ENCODE measurements around the gene PLXDC2. TPM values are rescaled to one million over a fixed set of nuclear protein-coding genes. Genes with fewer than 3 reads are reported as not detected.

Gene PLXDC2
- total RNA-seq, 1 experiment from 2014 or later: not detected

- no peaks in the 10 kb centered on the region for H4K20me1 ChIP-seq (ENCODE audit: low read length)
- H2AFZ ChIP-seq (ENCODE audit: low read length): no peak overlapping the region
- DNase-seq (no peak), ATAC-seq (no peak)
- no peaks in the 10 kb centered on the region for H3K9me2 ChIP-seq (replicated peaks; ENCODE audit: low read length)
- intact Hi-C loops (cut with micrococcal nuclease): no loop called here
- H3K79me2 ChIP-seq (ENCODE audit: low read length): no peaks in the 10 kb centered on the region
- no peak overlapping the region for H3K4me2 ChIP-seq (ENCODE audit: low read length)
- peaks cover 16% of the 10 kb centered on the region for H3K27me3 ChIP-seq (ENCODE audit: low read length)
- no peaks in the 10 kb centered on the region for H3K4me1 ChIP-seq (ENCODE audit: insufficient read depth, low read length)
- BruUV-seq (replicated peaks): no TSS peak
- no peak overlapping the region for H3K9ac ChIP-seq (ENCODE audit: low read length)
- H3K27ac ChIP-seq (ENCODE audit: low read length): no peak overlapping the region
- no peaks in the 10 kb centered on the region for H3K36me3 ChIP-seq (ENCODE audit: low read depth, low read length)
- H3K4me3 ChIP-seq (ENCODE audit: low read length): no peak overlapping the region
- H3F3A ChIP-seq (ENCODE audit: low read length, unreplicated experiment): no peaks in the 10 kb centered on the region
- POLR2A ChIA-PET (ENCODE audit: unreplicated experiment): no interaction called here
- CTCF ChIA-PET: no interaction called here
- H3K9me3 ChIP-seq (ENCODE audit: low read length): no peaks in the 10 kb centered on the region
- no peak for TF ChIP-seq EZH2 (IDR thresholded peaks at IDR 0.05; ENCODE audit: low read length, unreplicated experiment)
- no peak for TF ChIP-seq CTCF (conservative IDR thresholded peaks at IDR 0.05; ENCODE audit: low read depth, low read length)
- TF ChIP-seq EZH2phosphoT487 (IDR thresholded peaks at IDR 0.05; ENCODE audit: borderline replicate concordance, low read length): no peak
These were observed 417.2 kb downstream of the PLXDC2 start for GRCh38 chr10:20233423-20233822.

- intact Hi-C loops (cut with micrococcal nuclease): no loop called here
- Histone ChIP-seq H3K36me3 (ENCODE audit: low read depth, low read length) (no peaks in the 10 kb centered on the region), H3K79me2 (ENCODE audit: low read length) (no peaks in the 10 kb centered on the region), H3K4me3 (ENCODE audit: low read length) (no peak overlapping the region), H2AFZ (ENCODE audit: low read length) (no peak overlapping the region), H3K4me2 (ENCODE audit: low read length) (no peak overlapping the region), H3K9ac (ENCODE audit: low read length) (no peak overlapping the region), H3K27ac (ENCODE audit: low read length) (no peak overlapping the region), H3K9me3 (ENCODE audit: low read length) (no peaks in the 10 kb centered on the region), H3K27me3 (ENCODE audit: low read length) (peaks cover 16% of the 10 kb centered on the region), H3F3A (ENCODE audit: low read length, unreplicated experiment) (no peaks in the 10 kb centered on the region), H3K9me2 (replicated peaks; ENCODE audit: low read length) (no peaks in the 10 kb centered on the region), H4K20me1 (ENCODE audit: low read length) (no peaks in the 10 kb centered on the region), H3K4me1 (ENCODE audit: insufficient read depth, low read length) (no peaks in the 10 kb centered on the region)
- CTCF ChIA-PET: no interaction called here
- DNase-seq: no peak
- BruUV-seq (replicated peaks): no TSS peak
- TF ChIP-seq CTCF (conservative IDR thresholded peaks at IDR 0.05; ENCODE audit: low read depth, low read length): no peak
- POLR2A ChIA-PET (ENCODE audit: unreplicated experiment): no interaction called here
- no peak for ATAC-seq
These were observed 418.3 kb downstream of the PLXDC2 start for GRCh38 chr10:20234579-20234978.

GRCh38 chr10:20237091-20237570 is 420.9 kb downstream of the PLXDC2 start:
- DNase-seq: no peak
- intact Hi-C loops (cut with micrococcal nuclease): no loop called here
- no peaks in the 10 kb centered on the region for H3K4me1 ChIP-seq (ENCODE audit: insufficient read depth, low read length)
- no peak overlapping the region for H3K4me2 ChIP-seq (ENCODE audit: low read length)
- CTCF ChIA-PET: no interaction called here
- no peaks in the 10 kb centered on the region for H3K36me3 ChIP-seq (ENCODE audit: low read depth, low read length)
- H4K20me1 ChIP-seq (ENCODE audit: low read length): no peaks in the 10 kb centered on the region
- no peaks in the 10 kb centered on the region for H3K9me2 ChIP-seq (replicated peaks; ENCODE audit: low read length)
- H2AFZ ChIP-seq (ENCODE audit: low read length): no peak overlapping the region
- no peaks in the 10 kb centered on the region for H3F3A ChIP-seq (ENCODE audit: low read length, unreplicated experiment)
- no peak overlapping the region for H3K27ac ChIP-seq (ENCODE audit: low read length)
- BruUV-seq (replicated peaks): no TSS peak
- peaks cover 16% of the 10 kb centered on the region for H3K27me3 ChIP-seq (ENCODE audit: low read length)
- POLR2A ChIA-PET (ENCODE audit: unreplicated experiment): no interaction called here
- no peak overlapping the region for H3K9ac ChIP-seq (ENCODE audit: low read length)
- no peak overlapping the region for H3K4me3 ChIP-seq (ENCODE audit: low read length)
- TF ChIP-seq CTCF (conservative IDR thresholded peaks at IDR 0.05; ENCODE audit: low read depth, low read length): no peak
- TF ChIP-seq EZH2phosphoT487 (IDR thresholded peaks at IDR 0.05; ENCODE audit: borderline replicate concordance, low read length): no peak
- no peak for TF ChIP-seq EZH2 (IDR thresholded peaks at IDR 0.05; ENCODE audit: low read length, unreplicated experiment)
- no peaks in the 10 kb centered on the region for H3K9me3 ChIP-seq (ENCODE audit: low read length)
- ATAC-seq: no peak
- no peaks in the 10 kb centered on the region for H3K79me2 ChIP-seq (ENCODE audit: low read length)
